GM10847 (cell line): ENCODE data around the gene KDM4B.

Experiments used
- POLR2A ChIP-seq: IDR thresholded peaks from 2 replicates; pipeline ENCODE4 v1.6.1; 2011; ENCODE audit not compliant: insufficient read length; ENCODE audit errors: extremely low read depth

KDM4B gene

GRCh38 chr19:5018224-5019015, 49.5 kb downstream of the KDM4B start:
- TF ChIP-seq POLR2A: no peak

- no peak for TF ChIP-seq POLR2A
These were observed 51.5 kb downstream of the KDM4B start for GRCh38 chr19:5020368-5020767.

- TF ChIP-seq POLR2A: no peak
These were observed 52.1 kb downstream of the KDM4B start for GRCh38 chr19:5021046-5021445.

GRCh38 chr19:5022066-5022860, 53.4 kb downstream of the KDM4B start:
- TF ChIP-seq POLR2A: no peak

- no peak for TF ChIP-seq POLR2A
These were observed 54.2 kb downstream of the KDM4B start for GRCh38 chr19:5023128-5023571.

- TF ChIP-seq POLR2A: no peak
These were observed 55.4 kb downstream of the KDM4B start for GRCh38 chr19:5024282-5024681.

- no peak for TF ChIP-seq POLR2A
These were observed 56.1 kb downstream of the KDM4B start for GRCh38 chr19:5025027-5025426.

- TF ChIP-seq POLR2A: no peak
These were observed 57.9 kb downstream of the KDM4B start for GRCh38 chr19:5026706-5027273.

GRCh38 chr19:5028229-5028886, 59.4 kb downstream of the KDM4B start:
- TF ChIP-seq POLR2A: no peak

GRCh38 chr19:5030136-5030820, 61.4 kb downstream of the KDM4B start:
- no peak for TF ChIP-seq POLR2A

GRCh38 chr19:5030822-5031221, 61.9 kb downstream of the KDM4B start:
- no peak for TF ChIP-seq POLR2A

- TF ChIP-seq POLR2A: no peak
These were observed 62.6 kb downstream of the KDM4B start for GRCh38 chr19:5031231-5032100.

GRCh38 chr19:5032101-5032967, 63.4 kb downstream of the KDM4B start:
- no peak for TF ChIP-seq POLR2A

GRCh38 chr19:5035105-5035761, 66.3 kb downstream of the KDM4B start:
- no peak for TF ChIP-seq POLR2A
